GM13976 (cell line): ENCODE results near the gene RASGRF2.

Experiments
- DNase-seq: peaks from one replicate; pipeline ENCODE4 v3.0.0; 2012; ENCODE audit warnings: low spot score
- CTCF ChIP-seq: IDR thresholded peaks from 2 replicates; pipeline ENCODE4 v1.5.1; 2012; ENCODE audit warnings: borderline replicate concordance, mild to moderate bottlenecking; ENCODE audit not compliant: insufficient read depth; ENCODE audit errors: extremely low read depth, missing control alignments, control extremely low read depth
- in situ Hi-C: fragments of 300-500 bp; cut with MboI; formaldehyde crosslinking; loops from one replicate; pipeline ENCODE4 v1.12.0; 2022; ENCODE audit warnings: low sequenced_read_pairs, mixed read lengths, inconsistent platforms; ENCODE audit not compliant: unreplicated experiment

Gene RASGRF2

GRCh38 chr5:81238460-81238859 lies 278.3 kb downstream of the RASGRF2 start:
- TF ChIP-seq CTCF = no peak
- DNase-seq = no peak
- in situ Hi-C loops = no loop called here

- in situ Hi-C loops = no loop called here
- DNase-seq = no peak
- no peak for TF ChIP-seq CTCF
Observed at GRCh38 chr5:81239613-81240012, 279.4 kb downstream of the RASGRF2 start.

GRCh38 chr5:81241001-81241400 lies 280.8 kb downstream of the RASGRF2 start:
- in situ Hi-C loops = no loop called here
- DNase-seq = no peak
- no peak for TF ChIP-seq CTCF

GRCh38 chr5:81241961-81242648 lies 281.9 kb downstream of the RASGRF2 start:
- no peak for DNase-seq
- in situ Hi-C loops = no loop called here
- no peak for TF ChIP-seq CTCF

- TF ChIP-seq CTCF = no peak
- in situ Hi-C loops = no loop called here
- DNase-seq = no peak
Observed at GRCh38 chr5:81242906-81243436, 282.8 kb downstream of the RASGRF2 start.

GRCh38 chr5:81244451-81244850 lies 284.3 kb downstream of the RASGRF2 start:
- no peak for DNase-seq
- in situ Hi-C loops = no loop called here
- no peak for TF ChIP-seq CTCF
